NCI-H1105 (cell line): ENCODE measurements around the gene CENPI.
"Not testable (repeated sequence)": the region's sequence is repeated elsewhere in the genome, so short reads cannot be mapped to it uniquely, and the experiment has no call there.

Source experiments
- DNase-seq: peaks from one replicate; lab custom pipeline; 2025; lab: John Stamatoyannopoulos, UW

The CENPI gene, protein sequence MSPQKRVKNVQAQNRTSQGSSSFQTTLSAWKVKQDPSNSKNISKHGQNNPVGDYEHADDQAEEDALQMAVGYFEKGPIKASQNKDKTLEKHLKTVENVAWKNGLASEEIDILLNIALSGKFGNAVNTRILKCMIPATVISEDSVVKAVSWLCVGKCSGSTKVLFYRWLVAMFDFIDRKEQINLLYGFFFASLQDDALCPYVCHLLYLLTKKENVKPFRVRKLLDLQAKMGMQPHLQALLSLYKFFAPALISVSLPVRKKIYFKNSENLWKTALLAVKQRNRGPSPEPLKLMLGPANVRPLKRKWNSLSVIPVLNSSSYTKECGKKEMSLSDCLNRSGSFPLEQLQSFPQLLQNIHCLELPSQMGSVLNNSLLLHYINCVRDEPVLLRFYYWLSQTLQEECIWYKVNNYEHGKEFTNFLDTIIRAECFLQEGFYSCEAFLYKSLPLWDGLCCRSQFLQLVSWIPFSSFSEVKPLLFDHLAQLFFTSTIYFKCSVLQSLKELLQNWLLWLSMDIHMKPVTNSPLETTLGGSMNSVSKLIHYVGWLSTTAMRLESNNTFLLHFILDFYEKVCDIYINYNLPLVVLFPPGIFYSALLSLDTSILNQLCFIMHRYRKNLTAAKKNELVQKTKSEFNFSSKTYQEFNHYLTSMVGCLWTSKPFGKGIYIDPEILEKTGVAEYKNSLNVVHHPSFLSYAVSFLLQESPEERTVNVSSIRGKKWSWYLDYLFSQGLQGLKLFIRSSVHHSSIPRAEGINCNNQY

DNA sequence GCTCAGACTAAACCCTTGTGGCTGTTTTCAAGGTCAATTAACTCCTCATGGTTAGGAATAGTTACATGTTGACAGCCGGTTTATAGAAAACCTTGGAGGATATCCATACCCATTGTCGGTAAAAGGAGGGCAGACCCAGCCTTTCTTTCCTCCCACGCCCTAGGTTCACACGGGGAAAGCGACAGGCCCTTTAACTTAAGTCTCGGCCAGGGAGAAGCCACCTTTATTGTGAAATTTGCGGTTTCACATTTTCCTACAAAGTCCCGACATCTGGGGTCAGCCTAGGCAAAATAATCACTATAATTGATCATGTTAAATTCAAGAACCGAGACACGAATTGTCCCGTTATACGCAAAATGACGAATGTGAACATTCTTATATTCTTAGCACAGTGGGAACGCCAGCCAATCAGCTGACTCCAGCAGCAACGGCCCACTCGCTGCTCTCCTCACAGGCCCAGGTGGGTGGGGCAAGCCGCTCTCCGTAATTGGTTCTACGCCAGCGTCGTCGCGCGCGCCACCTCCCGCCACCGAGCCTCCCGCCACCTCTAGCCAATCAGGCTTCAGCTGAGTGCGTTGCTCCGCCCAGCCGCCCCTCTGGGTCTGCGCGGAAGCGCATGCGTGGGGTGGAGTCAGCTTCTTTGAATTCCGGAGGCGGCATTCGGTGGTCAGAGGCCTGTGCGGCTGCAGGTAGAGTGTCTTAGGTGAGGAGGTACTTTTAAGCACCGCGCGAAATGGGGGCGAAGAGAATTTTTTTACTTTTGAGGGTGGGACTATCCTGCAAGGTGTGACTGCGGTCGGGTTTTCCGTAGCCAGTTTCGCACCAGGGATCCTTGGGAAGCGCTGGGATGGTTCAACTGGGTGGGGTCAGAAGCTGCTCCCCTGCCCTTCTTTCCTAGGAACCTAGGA, at the start of gene CENPI:
CENPI (plus strand) TSS at position 659 of the 908 bp plus-strand sequence. CDS start 2,867 bp downstream, outside the sequence.
- peak; percentile 83 for DNase-seq

DNA sequence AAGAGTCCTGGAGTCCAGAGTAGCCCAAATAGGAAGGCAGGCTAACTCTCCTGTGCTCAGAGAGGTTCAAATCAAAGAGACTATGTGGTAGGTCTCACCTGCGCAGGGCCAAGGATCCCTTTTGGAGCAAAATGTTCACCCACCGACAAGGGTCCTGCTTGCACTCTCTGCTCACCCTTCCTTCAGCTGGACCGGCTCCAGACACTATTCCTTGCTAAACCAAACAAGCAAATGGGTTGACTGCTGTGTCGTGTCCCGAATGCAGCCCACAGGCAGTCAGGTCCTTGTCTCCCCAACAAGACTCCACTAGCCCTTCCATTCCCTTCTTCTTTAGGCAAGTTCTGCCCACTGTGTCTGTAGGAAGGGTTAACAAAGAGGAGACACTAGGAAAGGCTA, 46.9 kb upstream of the CENPI start:
- no peak for DNase-seq

DNA sequence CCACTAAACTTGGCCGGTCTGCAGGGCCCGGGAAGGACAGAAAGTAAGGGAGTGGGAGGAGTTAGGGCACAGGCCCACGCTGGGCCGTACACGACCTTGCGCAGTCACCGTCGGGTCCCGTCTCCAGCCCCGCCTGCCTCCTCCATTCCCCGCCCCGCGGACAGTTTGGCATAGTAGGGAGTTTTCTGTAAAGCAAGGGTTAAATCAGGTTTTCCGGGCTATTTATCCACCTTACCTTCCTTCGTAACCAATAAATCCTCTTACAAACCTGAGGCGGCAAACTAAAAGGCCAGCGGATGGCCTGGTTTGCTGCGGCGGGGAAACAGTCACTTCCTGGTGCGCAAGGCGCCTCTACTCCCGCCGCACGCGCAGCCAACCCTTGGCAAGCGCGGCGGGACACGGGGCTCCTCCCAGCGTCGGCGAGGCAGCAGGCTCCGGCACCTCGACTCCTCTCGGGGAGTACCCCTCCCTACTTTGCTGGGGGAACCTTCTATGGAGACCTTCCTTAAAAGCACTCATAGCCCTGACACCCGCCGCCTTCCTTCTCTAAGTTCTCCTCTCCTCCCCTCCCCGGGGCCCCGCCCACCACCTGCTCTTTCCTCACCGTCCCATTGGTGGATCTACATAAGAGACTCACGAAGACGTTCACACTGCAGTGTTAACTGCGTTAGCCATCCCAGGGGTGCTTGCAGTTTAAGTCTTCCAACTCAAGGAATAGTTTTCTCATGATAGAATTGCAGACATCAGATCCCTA, 46.3 kb upstream of the CENPI start, which contains the start of gene TRMT2B:
TRMT2B (minus strand) TSS at position 563 of the 754 bp plus-strand sequence. CDS start 9,822 bp downstream, outside the sequence.
- DNase-seq: peak; percentile 38

DNA sequence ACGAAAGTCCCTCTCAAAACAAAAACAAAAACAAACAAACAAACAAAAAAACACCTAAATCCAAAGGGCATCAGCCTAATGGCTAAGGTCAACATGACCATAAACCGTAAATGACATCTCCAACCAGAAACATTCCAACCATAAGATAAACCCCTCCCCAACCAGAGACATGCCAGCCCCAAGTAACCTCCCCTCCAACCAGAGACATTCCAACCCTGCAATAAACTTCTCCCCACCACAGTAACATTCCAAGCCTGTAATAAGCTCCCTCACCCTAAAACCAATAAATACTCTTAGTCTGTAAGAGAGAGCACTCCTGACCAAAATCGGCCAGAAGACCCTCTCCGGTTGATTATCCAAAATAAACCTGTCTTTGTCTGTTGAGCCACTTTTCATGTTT, 41.5 kb upstream of the CENPI start:
- not testable (repeated sequence) for DNase-seq

DNA sequence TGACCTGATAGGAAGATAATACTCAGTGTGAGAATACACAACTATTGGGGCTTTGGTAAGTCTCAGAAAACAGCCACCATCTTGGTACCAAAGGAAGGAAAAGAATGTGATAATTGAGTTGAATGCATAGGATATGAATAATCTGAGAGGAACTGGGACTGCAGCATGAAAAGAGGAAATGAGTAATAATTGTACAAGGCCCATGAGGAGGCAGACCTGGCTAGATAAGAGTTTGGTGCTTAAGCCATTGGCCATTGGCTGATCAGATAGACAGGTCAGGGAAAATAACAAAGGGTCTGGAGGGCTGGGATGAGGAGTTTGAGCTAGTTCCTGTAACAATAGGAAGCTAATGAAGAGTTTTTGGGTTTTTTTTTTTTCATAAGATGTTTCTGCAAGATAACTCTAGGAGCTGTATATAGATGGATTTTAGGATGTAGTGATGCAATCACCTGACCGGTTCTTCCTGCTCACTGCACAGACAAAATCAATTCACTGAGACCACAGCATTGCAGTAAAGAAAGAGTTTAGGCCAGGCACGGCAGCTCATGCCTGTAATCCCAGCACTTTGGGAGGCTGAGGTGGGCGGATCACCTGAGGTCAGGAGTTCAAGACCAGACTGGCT, 40.8 kb upstream of the CENPI start:
- no peak for DNase-seq

DNA sequence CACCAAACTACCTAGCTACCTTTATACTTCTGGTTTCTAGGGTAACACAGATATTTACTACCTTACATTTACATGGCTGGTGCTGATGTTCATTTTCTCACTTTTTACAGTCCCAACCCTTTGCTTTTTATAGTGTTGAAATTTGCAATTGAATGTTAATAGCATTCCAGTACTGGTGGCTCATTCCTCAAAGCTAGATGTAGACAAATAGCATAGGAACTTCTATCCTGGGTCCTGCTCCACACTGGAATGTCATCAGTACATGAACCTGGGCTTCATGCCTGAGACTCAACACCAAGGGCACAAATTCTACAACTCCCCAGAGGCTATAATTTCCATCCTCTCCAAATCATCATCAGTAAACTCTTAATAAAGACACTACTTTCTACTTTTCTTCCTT, 35.8 kb upstream of the CENPI start:
- DNase-seq: no peak

DNA sequence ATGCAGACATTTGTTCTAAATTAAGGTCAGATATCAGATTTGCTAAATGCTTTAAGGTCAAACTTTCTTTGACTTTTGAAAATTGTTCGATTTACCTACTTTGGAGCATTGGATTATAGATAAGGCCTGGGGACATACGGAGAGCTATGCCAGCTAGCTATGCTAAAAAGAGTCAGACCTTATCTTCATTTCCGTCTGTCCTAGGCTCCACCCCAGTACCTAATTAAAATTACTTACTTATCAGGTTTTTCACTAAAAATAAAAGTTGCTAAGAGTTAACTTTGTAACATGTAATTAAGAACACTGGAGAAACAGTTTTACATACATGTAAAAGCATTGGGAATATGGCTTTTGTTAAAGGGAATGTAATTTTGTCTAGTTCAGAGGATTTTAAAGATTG, 26.4 kb upstream of the CENPI start:
- no peak for DNase-seq

DNA sequence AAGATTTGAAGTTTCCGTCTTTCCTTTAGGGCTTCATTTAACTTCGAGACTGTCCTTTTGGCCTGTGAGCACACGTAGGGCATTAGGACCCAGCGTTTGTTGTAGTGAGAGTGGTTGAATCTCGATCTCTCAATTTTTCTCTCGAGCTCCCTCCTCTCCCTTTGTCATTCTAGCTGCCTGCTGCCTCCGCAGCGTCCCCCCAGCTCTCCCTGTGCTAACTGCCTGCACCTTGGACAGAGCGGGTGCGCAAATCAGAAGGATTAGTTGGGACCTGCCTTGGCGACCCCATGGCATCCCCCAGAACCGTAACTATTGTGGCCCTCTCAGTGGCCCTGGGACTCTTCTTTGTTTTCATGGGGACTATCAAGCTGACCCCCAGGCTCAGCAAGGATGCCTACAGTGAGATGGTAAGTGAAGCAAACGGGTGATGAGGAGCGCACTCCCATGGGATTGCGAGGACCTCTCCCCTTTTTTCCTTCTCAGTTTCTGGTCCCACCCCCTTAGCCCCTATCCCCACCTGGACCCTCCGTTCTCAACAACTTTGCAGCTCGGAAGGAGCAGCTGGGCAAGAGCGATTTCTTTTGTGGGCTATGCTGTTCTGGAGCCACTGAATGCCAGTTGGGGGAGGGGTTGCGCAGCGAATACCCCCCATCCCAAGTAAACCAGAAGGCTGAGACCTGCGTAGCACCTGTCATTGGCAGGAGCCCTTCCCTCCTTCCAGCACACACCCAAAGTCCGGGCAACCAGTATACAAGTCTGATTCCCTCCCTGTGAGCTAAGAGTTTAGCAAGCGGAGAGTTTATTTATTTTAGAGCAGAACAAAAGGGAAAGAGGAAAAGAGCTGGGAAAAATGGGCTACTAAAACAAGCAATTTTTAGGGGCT, 19.0 kb upstream of the CENPI start, which contains the start of gene TMEM35A:
TMEM35A (plus strand) TSS at position 164 of the 883 bp plus-strand sequence; CDS start at position 288, 124 bp downstream.
- DNase-seq: peak; percentile 4

DNA sequence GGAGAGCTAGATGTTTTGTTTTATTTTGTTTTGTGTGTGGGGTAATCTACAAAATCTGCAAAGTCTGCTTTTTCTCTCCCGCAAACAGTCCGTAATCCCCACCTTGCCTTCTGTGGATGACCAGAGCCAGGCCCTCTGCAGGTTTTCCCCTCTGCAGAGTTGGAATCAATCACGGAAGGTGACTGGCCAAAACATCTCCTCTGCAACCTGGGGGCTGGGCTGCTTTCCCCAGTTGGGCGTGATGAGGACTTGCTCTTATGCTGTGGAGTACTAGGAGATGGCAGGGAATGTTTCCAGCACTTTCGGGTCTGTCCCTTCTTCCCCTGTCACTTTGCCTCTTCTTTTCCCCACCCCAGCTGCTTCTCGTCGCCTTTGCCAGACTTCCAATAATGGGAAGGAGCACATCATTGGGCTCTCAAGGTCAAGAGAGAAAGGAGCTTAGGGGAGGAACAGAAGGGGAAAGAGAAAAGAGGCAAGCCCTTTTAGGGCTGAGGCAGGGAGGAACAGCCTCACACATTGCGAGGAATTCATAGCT, 18.2 kb upstream of the CENPI start:
- no peak for DNase-seq

DNA sequence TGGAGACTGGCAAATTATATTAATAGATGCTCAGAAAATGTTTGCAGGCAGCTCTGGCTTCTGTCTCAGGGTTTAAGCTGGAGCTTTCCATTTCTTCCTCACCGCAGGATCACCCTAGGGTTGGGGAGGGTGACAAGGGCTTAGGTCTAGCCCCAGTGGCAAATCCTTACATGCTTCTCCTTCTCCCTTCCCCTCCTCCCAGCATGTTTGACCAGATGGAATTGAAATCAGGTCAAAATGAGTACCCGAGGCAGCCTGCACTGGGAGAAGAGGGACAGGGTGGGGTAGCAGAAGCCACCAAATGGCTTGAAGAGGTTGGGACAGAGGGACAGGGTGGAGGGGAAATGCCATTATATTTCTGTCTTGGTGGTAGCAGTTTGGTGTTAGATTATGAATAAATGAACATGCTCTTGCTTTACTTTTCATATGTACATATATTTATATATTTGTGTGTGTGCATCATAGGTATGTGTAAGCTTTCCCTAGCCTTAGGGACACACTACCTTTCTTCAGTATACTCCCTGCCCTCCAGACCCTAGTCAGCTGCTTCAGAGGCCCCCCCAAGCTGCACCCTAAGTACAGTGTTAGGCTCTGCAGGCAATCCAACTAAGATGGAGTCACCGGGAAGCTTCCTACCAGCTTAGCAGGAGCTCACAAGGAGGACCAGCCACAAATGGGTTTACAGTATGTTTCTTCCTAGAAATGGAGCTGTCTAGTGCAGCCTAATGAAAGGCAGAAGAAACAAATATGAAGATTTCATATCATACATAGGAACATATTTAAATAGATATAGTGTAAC, 17.5 kb upstream of the CENPI start:
- DNase-seq: no peak

DNA sequence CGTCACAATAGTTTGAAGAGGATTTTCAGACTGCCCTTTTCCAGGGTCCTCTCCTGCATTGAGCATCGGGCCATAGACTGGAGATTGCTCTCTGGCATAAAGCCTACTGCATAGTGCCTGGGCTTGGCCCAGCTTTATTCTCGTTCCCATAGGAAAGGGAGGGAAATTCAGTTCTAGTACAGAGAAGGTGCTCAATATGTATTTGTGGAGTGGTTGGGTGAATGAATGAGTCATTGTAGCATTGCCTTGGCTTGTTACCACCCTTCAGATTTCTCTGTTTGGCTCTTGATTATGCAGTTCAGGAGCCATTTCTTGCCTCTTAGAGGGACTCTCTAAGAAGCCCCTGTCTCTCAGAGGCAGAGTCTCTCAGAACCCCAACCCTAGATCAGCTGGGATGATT, 16.8 kb upstream of the CENPI start:
- DNase-seq: no peak

DNA sequence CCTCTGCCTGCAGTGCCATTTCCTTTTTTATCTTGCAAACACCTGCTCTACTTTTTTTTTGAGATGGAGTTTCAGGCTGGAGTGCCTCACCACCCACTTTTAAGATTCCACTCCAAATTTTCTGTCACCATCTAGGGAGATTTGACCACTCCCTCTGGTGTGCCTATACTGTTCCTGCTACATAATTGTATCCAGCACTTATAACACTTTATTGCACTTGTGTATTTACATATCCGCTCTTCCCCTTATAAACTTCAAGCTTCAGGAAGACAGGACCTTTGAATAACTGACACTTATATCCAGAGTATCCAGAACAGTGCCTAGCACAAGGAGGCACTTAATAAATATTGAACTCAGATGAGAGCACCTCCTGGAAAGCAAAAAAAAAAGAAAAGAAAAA, 6.2 kb upstream of the CENPI start:
- no peak for DNase-seq

DNA sequence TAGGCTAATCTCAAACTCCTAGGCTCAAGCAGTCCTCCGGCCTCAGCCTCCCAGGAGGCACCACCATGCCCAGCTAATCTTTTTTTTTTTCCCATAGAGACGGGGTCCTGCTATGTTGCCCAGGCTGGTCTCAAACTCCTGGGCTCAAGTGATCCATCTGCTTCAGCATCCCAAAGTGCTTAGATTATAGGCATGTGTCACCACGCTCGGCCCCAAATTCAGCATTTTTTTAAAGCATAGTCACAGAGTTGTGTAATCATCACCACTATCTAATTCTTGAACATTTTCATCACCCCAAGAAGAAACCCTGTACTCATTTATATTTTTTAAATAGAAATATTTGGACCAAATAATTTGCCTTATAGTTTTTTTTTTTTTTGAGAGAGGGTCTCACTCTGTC, 10.3 kb downstream of the CENPI start:
- no peak for DNase-seq

DNA sequence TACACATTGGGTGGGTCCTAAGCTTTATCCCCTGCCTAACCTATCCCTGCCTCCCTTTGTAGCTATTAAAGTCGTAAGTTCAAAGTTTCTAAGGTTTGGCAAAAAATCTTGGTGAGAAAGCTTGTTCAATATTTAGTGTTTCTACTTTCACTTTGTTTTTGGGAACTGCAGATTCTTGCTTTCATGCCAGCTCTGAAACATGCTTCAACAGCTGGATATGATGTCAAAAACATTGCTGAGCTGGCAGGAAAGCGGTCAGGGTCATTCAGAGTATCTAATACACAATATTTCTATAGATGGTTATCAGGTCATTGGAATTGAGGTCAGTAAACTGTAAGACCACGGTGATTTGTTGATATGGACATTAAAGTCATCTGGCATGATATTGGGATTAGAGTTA, 19.7 kb downstream of the CENPI start:
- no peak for DNase-seq

DNA sequence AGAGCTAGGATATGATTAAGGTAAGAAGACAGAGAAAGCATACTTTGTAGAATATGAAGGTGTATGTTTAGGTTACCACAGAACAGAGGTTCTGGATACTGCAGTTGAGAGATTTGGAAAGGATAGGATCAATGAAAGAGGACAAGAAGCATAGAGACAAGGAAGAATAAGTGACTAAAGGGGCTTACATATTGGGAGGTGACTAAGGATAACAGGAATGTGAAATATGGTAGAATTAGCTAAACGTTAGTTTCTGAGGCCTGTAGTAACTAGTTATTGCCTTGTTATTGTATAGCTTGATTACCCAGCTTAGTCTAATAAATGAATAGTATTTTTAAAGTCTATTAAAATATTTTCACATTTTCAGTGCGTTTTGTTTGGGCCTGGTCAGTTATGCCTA, 38.2 kb downstream of the CENPI start:
- no peak for DNase-seq
